Central memory CD8-positive, alpha-beta T cell (primary cell): Measurements from ENCODE around the gene CPA1.
A peak's percentile ranks its signal among the peaks of the same experiment; 100 is the strongest.

ENCODE experiments used
- ATAC-seq: fragments of 150-1000 bp; cut with Tn5 transposase; replicated peaks from 2 replicates; pipeline ENCODE4 v1.10.0; 2022; ENCODE audit warnings: mild to moderate bottlenecking, moderate FRiP score, moderate number of reproducible peaks; ENCODE audit not compliant: poor library complexity, severe bottlenecking; ENCODE audit errors: extremely low read depth
- DNase-seq, 2 donors: peaks; one replicate each; pipeline ENCODE4 v3.0.0; 2021; ENCODE audit warnings: low spot score in 2 of 2
- H3K27ac Mint-ChIP-seq: one replicate; pipeline ENCODE4 v1.8.0; 2022; ENCODE audit warnings: low read depth, mild to moderate bottlenecking, moderate library complexity, mixed read lengths
- H3K27me3 Mint-ChIP-seq: one replicate; pipeline ENCODE4 v1.8.0; 2022; ENCODE audit warnings: mixed read lengths
- H3K36me3 Mint-ChIP-seq: one replicate; pipeline ENCODE4 v1.8.0; 2022; ENCODE audit warnings: mild to moderate bottlenecking, moderate library complexity, mixed read lengths; ENCODE audit not compliant: insufficient read depth
- H3K4me1 Mint-ChIP-seq: one replicate; pipeline ENCODE4 v1.8.0; 2022; ENCODE audit warnings: mixed read lengths
- H3K4me3 Mint-ChIP-seq: one replicate; pipeline ENCODE4 v1.8.0; 2022; ENCODE audit warnings: mild to moderate bottlenecking, moderate library complexity, mixed read lengths
- H3K9me3 Mint-ChIP-seq: one replicate; pipeline ENCODE4 v1.8.0; 2022; ENCODE audit warnings: mixed read lengths

Gene CPA1

GRCh38 chr7:130384841-130385599, 4.7 kb downstream of the CPA1 start:
- DNase-seq (no peak), ATAC-seq (no peak)
- Mint-ChIP-seq H3K36me3 (no peaks in the 10 kb centered on the region), H3K4me3 (no peak overlapping the region), H3K27ac (no peak overlapping the region), H3K9me3 (no peaks in the 10 kb centered on the region), H3K27me3 (peaks cover 8% of the 10 kb centered on the region), H3K4me1 (no peaks in the 10 kb centered on the region)

GRCh38 chr7:130385600-130386066, 5.3 kb downstream of the CPA1 start:
- ATAC-seq (no peak), DNase-seq (no peak)
- Mint-ChIP-seq H3K36me3 (no peaks in the 10 kb centered on the region), H3K27ac (no peak overlapping the region), H3K4me3 (no peak overlapping the region), H3K9me3 (no peaks in the 10 kb centered on the region), H3K27me3 (peaks cover 8% of the 10 kb centered on the region), H3K4me1 (no peaks in the 10 kb centered on the region)

GRCh38 chr7:130386876-130387275, 6.6 kb downstream of the CPA1 start:
- Mint-ChIP-seq H3K27me3 (peaks cover 8% of the 10 kb centered on the region), H3K4me3 (no peak overlapping the region), H3K36me3 (no peaks in the 10 kb centered on the region), H3K4me1 (no peaks in the 10 kb centered on the region), H3K9me3 (no peaks in the 10 kb centered on the region), H3K27ac (no peak overlapping the region)
- no peak for DNase-seq
- ATAC-seq: no peak

DNA sequence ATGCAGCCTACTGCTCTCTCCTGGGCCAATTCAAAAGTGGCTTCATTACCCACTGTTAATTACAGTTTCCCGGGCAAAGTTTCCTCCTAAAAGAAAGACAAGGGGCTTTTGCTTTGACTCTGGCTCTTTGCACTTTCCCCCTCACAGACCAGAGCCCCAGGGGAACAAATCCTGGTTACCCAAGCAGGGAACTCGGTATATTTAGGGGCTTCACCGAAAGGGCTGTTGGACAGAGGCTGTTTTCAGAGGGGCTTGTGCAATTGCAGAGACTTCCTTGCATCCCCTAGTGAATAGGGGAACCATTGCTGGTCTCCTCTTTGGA, 7.0 kb downstream of the CPA1 start:
- Mint-ChIP-seq H3K36me3 (peaks cover under 1% of the 10 kb centered on the region), H3K27me3 (peaks cover 8% of the 10 kb centered on the region), H3K4me1 (no peaks in the 10 kb centered on the region), H3K9me3 (no peaks in the 10 kb centered on the region), H3K4me3 (no peak overlapping the region), H3K27ac (no peak overlapping the region)
- ATAC-seq (no peak), DNase-seq (no peak)

DNA sequence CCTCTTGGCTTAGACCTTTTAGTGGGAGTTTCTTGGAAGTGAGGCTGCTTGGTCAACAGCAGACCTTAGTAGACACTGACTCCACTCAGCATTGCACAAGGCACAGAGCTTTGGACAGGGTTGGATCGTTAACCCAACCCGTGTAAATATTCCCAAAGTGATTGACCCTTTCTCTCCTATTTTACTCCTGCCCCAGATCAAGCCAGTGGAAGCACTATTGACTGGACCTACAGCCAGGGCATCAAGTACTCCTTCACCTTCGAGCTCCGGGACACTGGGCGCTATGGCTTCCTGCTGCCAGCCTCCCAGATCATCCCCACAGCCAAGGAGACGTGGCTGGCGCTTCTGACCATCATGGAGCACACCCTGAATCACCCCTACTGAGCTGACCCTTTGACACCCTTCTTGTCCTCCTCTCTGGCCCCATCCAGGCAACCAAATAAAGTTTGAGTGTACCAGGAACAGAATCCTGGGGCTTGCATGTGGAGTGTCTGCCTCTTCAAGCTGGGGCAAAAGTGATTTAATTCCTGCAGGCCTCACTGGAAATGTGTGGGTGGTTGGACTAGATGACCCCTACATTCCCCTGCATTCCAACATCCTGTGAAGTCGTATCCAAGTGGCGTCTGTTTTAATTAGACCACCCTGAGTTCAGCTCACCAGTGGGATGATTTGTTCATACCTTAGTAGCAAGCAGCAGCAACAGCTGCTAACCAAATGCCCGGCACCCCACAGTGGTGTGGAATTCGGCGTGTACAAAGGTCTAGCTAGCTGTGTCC, 7.5 kb downstream of the CPA1 start:
- Mint-ChIP-seq H3K27ac (no peak overlapping the region), H3K4me1 (no peaks in the 10 kb centered on the region), H3K9me3 (no peaks in the 10 kb centered on the region), H3K27me3 (peaks cover 8% of the 10 kb centered on the region), H3K36me3 (peaks cover 1% of the 10 kb centered on the region), H3K4me3 (no peak overlapping the region)
- no peak for ATAC-seq
- DNase-seq: no peak

GRCh38 chr7:130388671-130389070, 8.4 kb downstream of the CPA1 start:
- H3K27me3 Mint-ChIP-seq: peaks cover 8% of the 10 kb centered on the region
- no peak overlapping the region for H3K27ac Mint-ChIP-seq
- peaks cover 2% of the 10 kb centered on the region for H3K36me3 Mint-ChIP-seq
- H3K4me3 Mint-ChIP-seq: no peak overlapping the region
- DNase-seq (no peak), ATAC-seq (no peak)
- no peaks in the 10 kb centered on the region for H3K9me3 Mint-ChIP-seq
- peaks cover 1% of the 10 kb centered on the region for H3K4me1 Mint-ChIP-seq

DNA sequence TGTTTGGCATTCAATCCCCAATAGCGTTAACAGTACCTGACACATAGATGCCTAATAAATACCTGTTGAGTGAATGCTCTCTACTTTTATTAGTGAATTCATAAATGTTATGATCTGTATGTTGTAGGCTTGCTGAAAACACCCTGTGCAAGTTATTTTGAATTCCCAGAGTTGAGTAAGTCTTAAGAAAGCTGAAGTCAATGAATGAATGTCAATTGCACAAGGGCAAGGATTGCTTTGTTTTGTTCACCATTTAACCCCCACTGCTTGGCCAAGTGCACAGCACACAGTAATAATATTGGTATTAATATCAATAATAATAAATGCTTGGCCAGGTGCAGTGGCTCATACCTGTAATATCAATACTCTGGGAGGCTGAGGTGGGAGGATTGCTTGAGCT, 10.2 kb downstream of the CPA1 start:
- ATAC-seq (no peak), DNase-seq (no peak)
- Mint-ChIP-seq H3K4me3 (no peak overlapping the region), H3K4me1 (peaks cover 13% of the 10 kb centered on the region), H3K9me3 (no peaks in the 10 kb centered on the region), H3K27ac (no peak overlapping the region), H3K36me3 (peaks cover 4% of the 10 kb centered on the region), H3K27me3 (no peaks in the 10 kb centered on the region)

DNA sequence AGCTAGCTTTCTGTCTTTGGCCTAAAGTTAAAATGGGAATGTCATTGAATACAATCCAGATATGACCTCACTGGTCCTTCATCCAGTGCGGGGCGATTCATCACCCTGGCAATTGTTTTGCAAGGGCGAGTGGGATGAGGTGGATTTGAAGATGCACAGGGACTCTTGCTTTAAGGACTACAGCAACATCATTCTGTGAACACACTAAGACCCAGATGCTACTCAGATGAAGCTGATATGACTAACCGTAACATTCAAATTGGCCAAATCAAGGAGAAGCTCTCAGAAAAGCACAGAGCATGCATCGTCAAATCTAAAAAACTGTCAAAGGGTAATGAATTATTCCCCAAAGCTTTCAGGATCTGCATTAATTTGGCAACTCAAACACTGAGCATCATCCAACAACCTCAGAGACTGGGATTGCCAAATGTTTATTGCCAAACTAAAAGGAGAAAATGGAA, 12.8 kb downstream of the CPA1 start:
- Mint-ChIP-seq H3K4me3 (no peak overlapping the region), H3K4me1 (peaks cover 13% of the 10 kb centered on the region), H3K36me3 (peaks cover 5% of the 10 kb centered on the region), H3K27ac (no peak overlapping the region), H3K27me3 (no peaks in the 10 kb centered on the region), H3K9me3 (no peaks in the 10 kb centered on the region)
- no peak for ATAC-seq
- DNase-seq: no peak

GRCh38 chr7:130393841-130394411, 13.6 kb downstream of the CPA1 start:
- Mint-ChIP-seq H3K36me3 (peaks cover 5% of the 10 kb centered on the region), H3K4me3 (peak overlapping the region; percentile 60), H3K4me1 (peaks cover 13% of the 10 kb centered on the region), H3K9me3 (no peaks in the 10 kb centered on the region), H3K27me3 (no peaks in the 10 kb centered on the region), H3K27ac (peak overlapping the region; percentile 82)
- ATAC-seq (no peak), DNase-seq (no peak)

GRCh38 chr7:130394421-130395195, 14.3 kb downstream of the CPA1 start:
- peak overlapping the region; percentile 82 for H3K27ac Mint-ChIP-seq
- peak; percentile 92 for ATAC-seq
- H3K4me3 Mint-ChIP-seq: peak overlapping the region; percentile 60

DNA sequence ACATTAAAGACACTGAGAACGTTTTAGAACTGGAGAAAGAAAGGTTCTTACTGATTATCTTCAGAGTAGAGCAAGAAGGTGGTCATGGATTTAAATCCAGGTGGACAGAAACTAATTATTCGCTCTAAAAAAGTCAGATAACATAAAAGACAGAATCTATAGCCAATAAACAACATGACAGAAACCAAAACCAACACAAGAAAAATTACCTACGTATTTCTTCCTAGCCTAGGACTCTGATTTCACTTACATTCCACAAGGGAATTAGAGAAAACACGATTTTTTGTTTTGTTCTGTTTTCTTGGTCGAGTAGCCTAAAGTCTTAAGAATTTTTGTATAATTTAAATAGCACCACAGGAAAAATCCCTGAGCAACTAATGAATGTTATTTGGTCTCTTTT, 15.1 kb downstream of the CPA1 start:
- Mint-ChIP-seq H3K9me3 (no peaks in the 10 kb centered on the region), H3K4me1 (peaks cover 13% of the 10 kb centered on the region), H3K36me3 (peaks cover 5% of the 10 kb centered on the region), H3K27ac (peak overlapping the region; percentile 82), H3K27me3 (no peaks in the 10 kb centered on the region), H3K4me3 (no peak overlapping the region)
- DNase-seq: no peak
- no peak for ATAC-seq

More at GRCh38 chr7:130394421-130395195, 14.3 kb downstream of the CPA1 start:
- H3K36me3 Mint-ChIP-seq: peaks cover 5% of the 10 kb centered on the region
- no peaks in the 10 kb centered on the region for H3K27me3 Mint-ChIP-seq
- H3K4me1 Mint-ChIP-seq: peaks cover 13% of the 10 kb centered on the region
- H3K9me3 Mint-ChIP-seq: no peaks in the 10 kb centered on the region
- no peak for DNase-seq

DNA sequence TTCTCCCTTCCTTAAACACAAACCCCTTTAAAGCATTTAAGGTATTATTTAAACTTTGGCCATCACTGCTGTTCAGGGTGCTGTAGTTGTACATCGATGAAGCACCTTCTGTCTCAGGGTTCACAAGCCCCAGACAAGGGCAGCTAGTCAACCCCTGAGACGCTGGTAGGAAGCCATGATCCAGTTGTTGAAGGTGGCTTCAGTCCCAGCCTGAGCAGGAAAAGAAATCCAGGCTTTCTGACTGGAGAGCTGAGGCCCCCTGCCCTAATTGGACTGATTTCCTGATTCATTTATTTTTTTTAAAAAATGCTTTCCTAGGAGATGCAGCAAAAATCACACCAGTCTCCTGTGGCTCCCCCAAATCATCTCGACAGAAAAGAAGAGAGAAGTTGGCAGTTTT, 15.8 kb downstream of the CPA1 start:
- H3K9me3 Mint-ChIP-seq: no peaks in the 10 kb centered on the region
- H3K27ac Mint-ChIP-seq: no peak overlapping the region
- no peak for ATAC-seq
- peaks cover 13% of the 10 kb centered on the region for H3K4me1 Mint-ChIP-seq
- no peak overlapping the region for H3K4me3 Mint-ChIP-seq
- DNase-seq: no peak
- H3K36me3 Mint-ChIP-seq: peaks cover 8% of the 10 kb centered on the region
- H3K27me3 Mint-ChIP-seq: no peaks in the 10 kb centered on the region
